ENCODE measurements around the gene PCP4.

GRCh38 chr21:39882839-39883195 lies 15.6 kb downstream of the PCP4 start:
- TF ChIP-seq POLR2A (IDR thresholded peaks at IDR 0.05) (no peak), CTCF (IDR thresholded peaks at IDR 0.05) (no peak), EP300 (IDR thresholded peaks at IDR 0.05) (no peak)
